Activated naive CD8-positive, alpha-beta T cell (primary cell): ENCODE measurements around the gene VPS33B.

Experiments used
- H3K27ac Mint-ChIP-seq: one replicate; pipeline ENCODE4 v1.8.0; 2021; ENCODE audit warnings: mixed read lengths
- H3K27me3 Mint-ChIP-seq: one replicate; pipeline ENCODE4 v1.8.0; 2021; ENCODE audit warnings: mixed read lengths
- H3K36me3 Mint-ChIP-seq: one replicate; pipeline ENCODE4 v1.8.0; 2021; ENCODE audit warnings: mixed read lengths
- H3K4me1 Mint-ChIP-seq: one replicate; pipeline ENCODE4 v1.8.0; 2021; ENCODE audit warnings: low read depth, mixed read lengths
- H3K4me3 Mint-ChIP-seq: one replicate; pipeline ENCODE4 v1.8.0; 2021; ENCODE audit warnings: mild to moderate bottlenecking, mixed read lengths
- H3K9me3 Mint-ChIP-seq: one replicate; pipeline ENCODE4 v1.8.0; 2021; ENCODE audit warnings: low read depth, mixed read lengths

Gene VPS33B

GRCh38 chr15:90974216-90974615 lies 48.2 kb downstream of the VPS33B start:
- Mint-ChIP-seq H3K4me1 (peaks cover 1% of the 10 kb centered on the region), H3K27ac (no peak overlapping the region), H3K36me3 (peaks cover 7% of the 10 kb centered on the region), H3K27me3 (no peaks in the 10 kb centered on the region), H3K4me3 (no peak overlapping the region), H3K9me3 (no peaks in the 10 kb centered on the region)

- H3K36me3 Mint-ChIP-seq, result peaks cover 4% of the 10 kb centered on the region
- no peak overlapping the region for H3K4me3 Mint-ChIP-seq
Measured at GRCh38 chr15:90972133-90972532, 50.3 kb downstream of the VPS33B start.

GRCh38 chr15:90970274-90970673 lies 52.1 kb downstream of the VPS33B start:
- Mint-ChIP-seq H3K9me3 (no peaks in the 10 kb centered on the region), H3K4me1 (no peaks in the 10 kb centered on the region), H3K27ac (no peak overlapping the region), H3K36me3 (peaks cover under 1% of the 10 kb centered on the region), H3K27me3 (no peaks in the 10 kb centered on the region), H3K4me3 (no peak overlapping the region)

More at GRCh38 chr15:90972133-90972532, 50.3 kb downstream of the VPS33B start:
- Mint-ChIP-seq H3K4me1 (no peaks in the 10 kb centered on the region), H3K27ac (no peak overlapping the region), H3K27me3 (no peaks in the 10 kb centered on the region), H3K9me3 (no peaks in the 10 kb centered on the region)

- no peak overlapping the region for H3K27ac Mint-ChIP-seq
- H3K4me1 Mint-ChIP-seq, result no peaks in the 10 kb centered on the region
- H3K27me3 Mint-ChIP-seq, result no peaks in the 10 kb centered on the region
- H3K4me3 Mint-ChIP-seq, result no peak overlapping the region
- H3K9me3 Mint-ChIP-seq, result no peaks in the 10 kb centered on the region
- peaks cover 2% of the 10 kb centered on the region for H3K36me3 Mint-ChIP-seq
Measured at GRCh38 chr15:90968434-90968833, 54.0 kb downstream of the VPS33B start.

DNA sequence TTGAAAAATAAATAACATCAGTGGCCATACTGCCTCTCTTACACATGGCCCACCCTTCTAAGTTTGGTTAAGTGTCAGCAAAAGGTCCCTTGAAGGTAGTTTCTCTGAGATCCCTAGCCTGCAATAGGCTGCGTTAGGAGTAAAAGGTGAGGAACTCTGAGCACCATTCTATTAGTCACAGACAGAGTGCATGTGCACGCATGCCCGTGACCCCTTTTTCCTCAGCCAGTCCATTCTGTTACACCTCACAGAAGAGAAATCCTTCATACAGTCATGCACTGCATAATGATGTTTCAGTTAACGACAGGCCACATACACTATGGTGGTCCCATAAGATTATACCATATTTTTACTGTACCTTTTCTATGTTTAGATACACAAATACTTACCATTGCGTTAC lies 55.2 kb downstream of the VPS33B start:
- H3K27me3 Mint-ChIP-seq, result no peaks in the 10 kb centered on the region
- peak overlapping the region; percentile 28 for H3K27ac Mint-ChIP-seq
- H3K36me3 Mint-ChIP-seq, result peaks cover 2% of the 10 kb centered on the region
- H3K4me3 Mint-ChIP-seq, result no peak overlapping the region
- no peaks in the 10 kb centered on the region for H3K9me3 Mint-ChIP-seq
- no peaks in the 10 kb centered on the region for H3K4me1 Mint-ChIP-seq

DNA sequence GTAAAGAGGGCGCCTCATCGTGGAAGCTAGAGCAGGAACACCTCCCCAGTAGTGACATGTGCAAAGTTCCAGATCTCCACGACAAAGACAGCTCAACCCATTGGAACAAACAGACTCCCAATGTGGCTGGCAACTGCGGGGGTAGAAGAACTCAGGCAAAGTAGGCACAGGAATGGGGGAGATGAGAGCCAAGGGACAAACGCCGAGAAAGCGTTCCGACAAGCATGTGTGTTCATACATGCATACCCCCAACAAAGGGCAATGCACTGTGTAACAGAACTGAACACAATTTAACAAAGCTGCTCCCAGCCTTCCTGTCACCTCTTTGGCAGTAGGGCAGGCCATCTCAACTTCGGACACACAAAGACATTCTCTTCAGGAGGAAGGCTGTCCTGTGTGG lies 56.1 kb downstream of the VPS33B start:
- Mint-ChIP-seq H3K9me3 (no peaks in the 10 kb centered on the region), H3K4me3 (no peak overlapping the region), H3K36me3 (peaks cover 2% of the 10 kb centered on the region), H3K27ac (peak overlapping the region; percentile 1), H3K27me3 (no peaks in the 10 kb centered on the region), H3K4me1 (no peaks in the 10 kb centered on the region)

DNA sequence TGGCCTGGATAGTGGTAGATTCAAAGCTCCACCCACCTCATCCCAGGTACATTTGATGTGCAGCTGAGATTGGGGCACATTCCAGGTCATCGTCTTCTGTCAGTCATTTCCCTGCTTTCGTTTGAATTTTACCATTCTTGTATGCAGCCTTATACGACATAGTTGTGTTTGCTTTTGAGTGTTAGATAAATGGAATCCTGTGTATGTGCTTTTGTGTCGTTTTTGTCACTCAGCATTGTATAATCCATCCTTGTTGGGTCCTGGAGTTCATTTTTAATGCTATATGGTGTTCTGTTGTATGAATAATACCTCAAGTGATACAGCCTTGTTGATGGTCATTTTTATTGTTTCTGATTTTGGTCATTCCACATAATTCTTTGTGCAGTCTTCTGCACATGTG lies 60.4 kb downstream of the VPS33B start:
- no peak overlapping the region for H3K27ac Mint-ChIP-seq
- H3K36me3 Mint-ChIP-seq, result peaks cover 2% of the 10 kb centered on the region

DNA sequence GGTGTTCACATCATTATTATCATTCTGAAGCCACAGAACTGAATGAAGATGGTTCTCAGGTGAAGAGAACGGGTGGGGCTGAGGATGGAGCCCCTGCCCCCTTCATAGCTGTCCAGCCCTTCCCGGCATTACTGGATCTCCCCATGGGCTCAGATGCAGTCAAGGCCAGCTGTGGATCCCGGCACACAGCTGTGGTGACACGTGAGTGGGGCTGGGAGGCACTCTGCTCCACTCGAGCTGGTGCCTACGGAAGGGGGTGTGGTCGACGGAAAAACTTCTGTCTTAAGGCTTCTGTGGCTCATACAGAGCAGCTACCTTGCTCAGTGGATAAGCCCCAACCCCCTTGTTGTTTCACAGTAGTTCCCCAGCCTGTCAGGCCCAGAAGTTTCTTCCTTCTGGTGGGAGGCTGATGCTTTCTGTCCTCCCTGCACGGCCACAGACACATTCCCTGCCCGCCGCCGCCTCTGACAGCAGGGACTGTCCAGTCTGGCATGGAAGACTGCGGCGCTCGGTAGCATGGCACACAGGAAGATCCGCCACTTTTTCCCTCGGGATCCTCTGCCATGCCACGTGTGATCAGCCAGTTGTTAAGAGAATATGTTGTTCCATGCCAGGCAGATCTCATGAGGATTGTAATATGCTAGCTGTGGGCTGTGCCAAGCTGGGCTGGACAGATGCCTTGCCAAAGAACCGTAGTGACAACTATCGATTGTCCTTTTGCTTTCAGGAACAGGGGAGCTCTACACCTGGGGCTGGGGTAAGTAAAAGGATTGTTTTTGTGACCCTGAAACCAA lies 61.9 kb downstream of the VPS33B start:
- Mint-ChIP-seq H3K27me3 (no peaks in the 10 kb centered on the region), H3K4me1 (peaks cover 10% of the 10 kb centered on the region), H3K27ac (no peak overlapping the region), H3K4me3 (no peak overlapping the region), H3K36me3 (peaks cover 2% of the 10 kb centered on the region), H3K9me3 (no peaks in the 10 kb centered on the region)

More for the DNA sequence above, 60.4 kb downstream of the VPS33B start:
- peaks cover 2% of the 10 kb centered on the region for H3K4me1 Mint-ChIP-seq
- H3K9me3 Mint-ChIP-seq, result no peaks in the 10 kb centered on the region
- no peak overlapping the region for H3K4me3 Mint-ChIP-seq
- no peaks in the 10 kb centered on the region for H3K27me3 Mint-ChIP-seq

DNA sequence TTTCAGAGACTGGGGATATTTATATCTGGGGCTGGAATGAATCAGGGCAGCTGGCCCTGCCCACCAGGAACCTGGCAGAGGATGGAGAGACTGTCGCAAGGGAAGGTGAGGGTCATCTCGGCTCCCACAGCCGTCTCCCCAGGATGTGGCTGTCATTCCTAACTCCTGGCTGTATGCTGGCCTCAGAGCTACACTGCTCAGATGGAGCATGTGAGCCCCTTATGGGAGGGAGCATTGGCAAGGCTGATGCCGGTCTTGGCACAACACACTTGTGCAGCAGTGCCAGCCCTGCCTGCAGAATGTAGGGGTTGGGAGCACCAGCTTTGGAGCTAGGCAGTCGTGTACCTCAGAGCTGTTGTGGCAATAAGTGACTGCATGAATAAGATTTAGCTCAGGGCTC lies 62.5 kb downstream of the VPS33B start:
- peaks cover 10% of the 10 kb centered on the region for H3K4me1 Mint-ChIP-seq
- no peak overlapping the region for H3K27ac Mint-ChIP-seq
- no peaks in the 10 kb centered on the region for H3K27me3 Mint-ChIP-seq
- H3K9me3 Mint-ChIP-seq, result no peaks in the 10 kb centered on the region
- H3K36me3 Mint-ChIP-seq, result peaks cover 2% of the 10 kb centered on the region
- no peak overlapping the region for H3K4me3 Mint-ChIP-seq

- Mint-ChIP-seq H3K4me1 (peaks cover 12% of the 10 kb centered on the region), H3K9me3 (no peaks in the 10 kb centered on the region), H3K4me3 (no peak overlapping the region), H3K36me3 (peaks cover 2% of the 10 kb centered on the region), H3K27me3 (no peaks in the 10 kb centered on the region), H3K27ac (no peak overlapping the region)
Measured at GRCh38 chr15:90959028-90959595, 63.3 kb downstream of the VPS33B start.

DNA sequence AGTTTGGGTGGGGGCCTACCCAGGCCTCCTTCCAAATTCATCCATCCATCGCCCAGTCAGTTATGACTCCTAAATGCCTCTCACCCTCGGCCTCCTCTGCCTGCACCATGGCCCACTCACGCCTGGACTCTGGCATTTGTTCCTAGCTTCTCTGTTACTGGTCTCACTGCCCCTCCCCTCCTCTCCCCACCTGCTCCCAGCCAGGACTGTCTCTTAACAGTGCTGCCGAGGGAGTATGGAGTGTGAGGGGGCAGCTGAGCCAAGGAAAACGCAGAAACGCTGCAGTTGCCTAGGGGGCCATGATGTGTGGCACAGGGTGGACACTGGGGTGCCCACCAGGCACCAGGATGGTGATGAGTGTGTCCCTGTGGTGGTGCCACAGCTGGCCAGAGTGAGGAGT lies 64.6 kb downstream of the VPS33B start:
- Mint-ChIP-seq H3K36me3 (no peaks in the 10 kb centered on the region), H3K27me3 (no peaks in the 10 kb centered on the region), H3K27ac (no peak overlapping the region), H3K4me1 (peaks cover 16% of the 10 kb centered on the region), H3K4me3 (peak overlapping the region; percentile 73), H3K9me3 (no peaks in the 10 kb centered on the region)

DNA sequence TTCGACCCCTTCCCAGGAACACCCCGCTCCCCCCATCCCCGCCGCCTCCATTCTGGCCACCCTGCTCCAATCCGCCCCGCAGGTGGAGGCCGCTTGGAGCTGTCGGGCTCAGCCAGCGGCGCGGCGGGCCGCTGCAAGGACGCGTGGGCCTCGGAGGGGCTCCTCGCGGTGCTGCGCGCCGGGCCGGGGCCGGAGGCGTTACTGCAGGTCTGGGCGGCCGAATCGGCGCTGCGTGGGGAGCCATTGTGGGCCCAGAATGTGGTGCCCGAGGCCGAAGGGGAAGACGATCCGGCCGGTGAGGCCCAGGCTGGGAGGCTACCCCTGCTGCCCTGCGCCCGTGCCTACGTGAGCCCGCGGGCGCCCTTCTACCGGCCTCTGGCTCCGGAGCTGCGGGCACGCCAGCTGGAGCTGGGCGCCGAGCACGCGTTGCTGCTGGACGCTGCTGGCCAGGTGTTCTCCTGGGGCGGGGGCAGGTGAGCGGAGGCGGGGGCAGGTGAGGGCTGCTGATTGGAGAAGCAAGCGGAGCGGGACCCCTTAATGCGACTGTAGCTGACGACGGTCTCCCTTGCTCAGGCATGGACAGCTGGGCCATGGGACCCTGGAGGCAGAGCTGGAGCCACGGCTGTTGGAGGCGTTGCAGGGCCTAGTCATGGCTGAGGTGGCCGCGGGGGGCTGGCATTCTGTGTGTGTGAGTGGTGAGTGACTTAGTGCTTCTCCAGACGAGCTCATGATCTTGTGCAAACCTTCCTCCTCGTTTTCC lies 65.2 kb downstream of the VPS33B start:
- no peaks in the 10 kb centered on the region for H3K9me3 Mint-ChIP-seq
- H3K27ac Mint-ChIP-seq, result no peak overlapping the region
- H3K36me3 Mint-ChIP-seq, result no peaks in the 10 kb centered on the region
- peak overlapping the region; percentile 73 for H3K4me3 Mint-ChIP-seq
- H3K27me3 Mint-ChIP-seq, result no peaks in the 10 kb centered on the region
- H3K4me1 Mint-ChIP-seq, result peaks cover 16% of the 10 kb centered on the region

DNA sequence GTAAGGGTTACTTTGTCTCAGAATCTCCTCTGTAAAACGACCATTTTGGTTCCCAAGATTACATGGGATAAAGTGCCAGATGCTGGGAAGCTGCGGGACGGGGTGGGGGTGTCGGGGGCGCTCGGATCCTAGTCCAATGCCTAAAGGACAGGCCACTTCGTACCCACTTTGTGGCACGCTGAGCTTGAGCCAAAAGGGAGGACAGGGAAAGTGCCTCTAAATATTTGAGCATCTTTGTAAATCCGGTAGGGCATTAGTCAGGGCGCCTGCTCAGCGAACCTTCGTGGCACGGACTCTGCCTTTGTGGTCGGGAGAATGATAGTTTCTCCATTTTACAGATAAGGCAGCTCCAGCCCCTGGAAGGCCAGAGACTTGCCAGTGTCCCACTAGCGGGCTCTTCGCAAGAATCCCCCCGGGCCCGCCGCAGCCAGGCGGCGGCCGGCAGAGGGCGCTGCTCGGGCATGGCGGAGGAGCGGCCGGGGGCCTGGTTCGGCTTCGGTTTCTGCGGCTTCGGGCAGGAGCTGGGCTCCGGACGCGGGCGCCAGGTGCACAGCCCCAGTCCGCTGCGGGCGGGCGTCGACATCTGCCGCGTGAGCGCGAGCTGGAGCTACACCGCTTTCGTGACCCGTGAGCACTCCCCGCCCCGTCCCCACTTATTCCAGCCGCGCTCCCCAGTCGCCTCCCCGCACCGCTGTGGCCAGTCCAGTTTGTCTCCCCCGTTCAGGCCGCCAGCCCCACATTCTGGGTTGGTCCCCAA lies 65.9 kb downstream of the VPS33B start:
- Mint-ChIP-seq H3K27ac (peak overlapping the region; percentile 61), H3K27me3 (no peaks in the 10 kb centered on the region), H3K4me1 (peaks cover 16% of the 10 kb centered on the region), H3K9me3 (no peaks in the 10 kb centered on the region), H3K4me3 (peak overlapping the region; percentile 86), H3K36me3 (no peaks in the 10 kb centered on the region)

- no peaks in the 10 kb centered on the region for H3K36me3 Mint-ChIP-seq
- H3K4me1 Mint-ChIP-seq, result peaks cover 16% of the 10 kb centered on the region
- peak overlapping the region; percentile 86 for H3K4me3 Mint-ChIP-seq
- no peaks in the 10 kb centered on the region for H3K9me3 Mint-ChIP-seq
- peak overlapping the region; percentile 61 for H3K27ac Mint-ChIP-seq
- H3K27me3 Mint-ChIP-seq, result no peaks in the 10 kb centered on the region
Measured at GRCh38 chr15:90955624-90956273, 66.6 kb downstream of the VPS33B start.
